PC-9 (cell line): ENCODE measurements around the gene ESD. TPM values are rescaled to one million over a fixed set of nuclear protein-coding genes. Genes with fewer than 3 reads are reported as not detected.
A peak's percentile ranks its signal among the peaks of the same experiment; 100 is the strongest.

Source experiments
- BruUV-seq: library from RNA; stranded (reverse); fragments of 400-500 nt; replicated peaks from 2 replicates; lab custom pipeline; 2021; lab: Mats Ljungman, UMichigan
- CTCF ChIA-PET: fragments of 300-600 bp; sonication (Branson Sonifier 250); formaldehyde crosslinking; loops from one replicate; lab custom pipeline; 2022; ENCODE audit warnings: antibody characterized with exemption; lab: Charles Lee
- POLR2A ChIA-PET: fragments of 300-600 bp; sonication (Branson Sonifier 250); formaldehyde crosslinking; loops from one replicate; lab custom pipeline; 2022; ENCODE audit warnings: antibody characterized with exemption; ENCODE audit not compliant: unreplicated experiment; lab: Charles Lee
- DNase-seq, 2 experiments: peaks; one replicate each; pipeline versions ENCODE4 v3.0.0 to v3.0.0-alpha.2; 2015 to 2022; ENCODE audit warnings: mixed read lengths in 1 of 2
- H2AFZ ChIP-seq: fragments of 200-600 bp; sonication (generic); 2 replicates; pipeline ENCODE4 v1.8.1; 2017; ENCODE audit warnings: antibody characterized with exemption
- H3F3A ChIP-seq: fragments of 200-600 bp; sonication (generic); 2 replicates; pipeline ENCODE4 v1.8.1; 2017; ENCODE audit warnings: antibody characterized with exemption, mild to moderate bottlenecking, low read depth; ENCODE audit not compliant: insufficient read depth
- H3K27ac ChIP-seq: fragments of 200-600 bp; sonication (generic); 2 replicates; pipeline ENCODE4 v1.6.1; 2016; ENCODE audit warnings: mixed run types
- H3K27me3 ChIP-seq: fragments of 200-600 bp; sonication (generic); 2 replicates; pipeline ENCODE4 v1.6.1; 2016; ENCODE audit warnings: low read depth, mixed run types; ENCODE audit not compliant: insufficient read depth
- H3K36me3 ChIP-seq: fragments of 200-600 bp; sonication (generic); 2 replicates; pipeline ENCODE4 v1.6.1; 2016; ENCODE audit warnings: low read depth, mixed run types
- H3K4me1 ChIP-seq: fragments of 200-600 bp; sonication (generic); replicated peaks from 2 replicates; pipeline ENCODE4 v1.6.1; 2016; ENCODE audit warnings: mixed run types; ENCODE audit not compliant: insufficient read depth
- H3K4me2 ChIP-seq: fragments of 200-600 bp; sonication (generic); 2 replicates; pipeline ENCODE4 v1.6.1; 2017; ENCODE audit warnings: mixed run types
- H3K4me3 ChIP-seq: fragments of 200-600 bp; sonication (generic); 2 replicates; pipeline ENCODE4 v1.6.1; 2016; ENCODE audit warnings: mixed run types
- H3K79me2 ChIP-seq: fragments of 200-600 bp; sonication (generic); 2 replicates; pipeline ENCODE4 v1.6.1; 2017; ENCODE audit warnings: low read depth, mixed run types
- H3K9me2 ChIP-seq: fragments of 200-600 bp; sonication (generic); 2 replicates; pipeline ENCODE4 v1.8.1; 2017; ENCODE audit warnings: mild to moderate bottlenecking; ENCODE audit not compliant: insufficient read depth
- H3K9me3 ChIP-seq: fragments of 200-600 bp; sonication (generic); 2 replicates; pipeline ENCODE4 v1.8.1; 2016; ENCODE audit warnings: low read depth; ENCODE audit not compliant: insufficient read depth
- H4K20me1 ChIP-seq: fragments of 200-600 bp; sonication (generic); 2 replicates; pipeline ENCODE4 v1.8.1; 2017; ENCODE audit not compliant: insufficient read depth
- EZH2 ChIP-seq: fragments of 200-600 bp; sonication (generic); IDR thresholded peaks from 2 replicates; pipeline ENCODE4 v1.8.0; 2017; ENCODE audit warnings: antibody characterized with exemption, low read depth
- intact Hi-C: fragments of 100-400 bp; cut with micrococcal nuclease; formaldehyde crosslinking; loops from one replicate; pipeline ENCODE4 v1.10.0; 2022; ENCODE audit not compliant: unreplicated experiment
- total RNA-seq: library from RNA; stranded (reverse); gene quantifications from 2 replicates; pipeline ENCODE4 v1.2.3, GENCODE V29; 2021
- TF ChIP-seq, protein P1 (sequence below): fragments of 200-600 bp; sonication (generic); conservative IDR thresholded peaks from 2 replicates; pipeline ENCODE4 v1.6.1; 2017; ENCODE audit warnings: mixed run types, antibody characterized with exemption, mild to moderate bottlenecking, moderate library complexity

The ESD gene
- total RNA-seq, 1 experiment from 2014 or later, result 58.5 TPM

- Histone ChIP-seq H3K9me2 (no peaks in the 10 kb centered on the region), H3K27me3 (no peaks in the 10 kb centered on the region), H3K36me3 (no peaks in the 10 kb centered on the region), H3F3A (no peaks in the 10 kb centered on the region), H2AFZ (no peak overlapping the region), H3K4me1 (no peaks in the 10 kb centered on the region), H3K4me2 (no peak overlapping the region), H3K79me2 (no peaks in the 10 kb centered on the region), H4K20me1 (no peaks in the 10 kb centered on the region), H3K27ac (no peak overlapping the region), H3K4me3 (no peak overlapping the region), H3K9me3 (no peaks in the 10 kb centered on the region)
- intact Hi-C loops, result loop anchor here (1.0 to 5.0 kb wide), 2 partner anchors 941 to 1938 kb away; no protein-coding TSS in a partner anchor
- ChIA-PET CTCF (no interaction called here), POLR2A (interaction anchor here (0.6 kb wide), 1 partner anchor 139 kb away, joined by 4 read pairs; no protein-coding TSS in a partner anchor)
- TF ChIP-seq, protein P1, sequence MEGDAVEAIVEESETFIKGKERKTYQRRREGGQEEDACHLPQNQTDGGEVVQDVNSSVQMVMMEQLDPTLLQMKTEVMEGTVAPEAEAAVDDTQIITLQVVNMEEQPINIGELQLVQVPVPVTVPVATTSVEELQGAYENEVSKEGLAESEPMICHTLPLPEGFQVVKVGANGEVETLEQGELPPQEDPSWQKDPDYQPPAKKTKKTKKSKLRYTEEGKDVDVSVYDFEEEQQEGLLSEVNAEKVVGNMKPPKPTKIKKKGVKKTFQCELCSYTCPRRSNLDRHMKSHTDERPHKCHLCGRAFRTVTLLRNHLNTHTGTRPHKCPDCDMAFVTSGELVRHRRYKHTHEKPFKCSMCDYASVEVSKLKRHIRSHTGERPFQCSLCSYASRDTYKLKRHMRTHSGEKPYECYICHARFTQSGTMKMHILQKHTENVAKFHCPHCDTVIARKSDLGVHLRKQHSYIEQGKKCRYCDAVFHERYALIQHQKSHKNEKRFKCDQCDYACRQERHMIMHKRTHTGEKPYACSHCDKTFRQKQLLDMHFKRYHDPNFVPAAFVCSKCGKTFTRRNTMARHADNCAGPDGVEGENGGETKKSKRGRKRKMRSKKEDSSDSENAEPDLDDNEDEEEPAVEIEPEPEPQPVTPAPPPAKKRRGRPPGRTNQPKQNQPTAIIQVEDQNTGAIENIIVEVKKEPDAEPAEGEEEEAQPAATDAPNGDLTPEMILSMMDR, result peak; percentile 93
- no peak for TF ChIP-seq EZH2
- DNase-seq, result peak in 1 of 2 experiments; percentile 26
- no TSS peak for BruUV-seq
Measured at GRCh38 chr13:46831588-46832194, 34.7 kb upstream of the ESD start.

- CTCF ChIA-PET, result no interaction called here
- intact Hi-C loops, result loop anchor here (1.0 to 5.0 kb wide), 2 partner anchors 942 to 1939 kb away; no protein-coding TSS in a partner anchor
- POLR2A ChIA-PET, result no interaction called here
Measured at GRCh38 chr13:46830405-46831005, 33.5 kb upstream of the ESD start.

GRCh38 chr13:46822551-46822950 is 25.6 kb upstream of the ESD start:
- no peaks in the 10 kb centered on the region for H3K27me3 ChIP-seq
- TF ChIP-seq EZH2, result no peak
- TF ChIP-seq, protein P1, result no peak
- H3K9me3 ChIP-seq, result no peaks in the 10 kb centered on the region
- H3K9me2 ChIP-seq, result no peaks in the 10 kb centered on the region
- no peaks in the 10 kb centered on the region for H3F3A ChIP-seq
- H3K27ac ChIP-seq, result no peak overlapping the region
- no peaks in the 10 kb centered on the region for H3K79me2 ChIP-seq
- CTCF ChIA-PET, result no interaction called here
- no peak overlapping the region for H3K4me3 ChIP-seq
- H3K4me1 ChIP-seq, result no peaks in the 10 kb centered on the region
- H2AFZ ChIP-seq, result no peak overlapping the region
- BruUV-seq, result no TSS peak
- no peak overlapping the region for H3K4me2 ChIP-seq
- intact Hi-C loops, result no loop called here
- no peaks in the 10 kb centered on the region for H4K20me1 ChIP-seq
- DNase-seq, result no peak
- POLR2A ChIA-PET, result no interaction called here
- no peaks in the 10 kb centered on the region for H3K36me3 ChIP-seq

More at GRCh38 chr13:46830405-46831005, 33.5 kb upstream of the ESD start:
- no peaks in the 10 kb centered on the region for H4K20me1 ChIP-seq
- H3K4me3 ChIP-seq, result no peak overlapping the region
- H3K4me1 ChIP-seq, result no peaks in the 10 kb centered on the region
- H3F3A ChIP-seq, result no peaks in the 10 kb centered on the region
- no peaks in the 10 kb centered on the region for H3K27me3 ChIP-seq
- DNase-seq, result no peak
- no peaks in the 10 kb centered on the region for H3K9me2 ChIP-seq
- H2AFZ ChIP-seq, result no peak overlapping the region
- no TSS peak for BruUV-seq
- no peak overlapping the region for H3K27ac ChIP-seq
- H3K79me2 ChIP-seq, result no peaks in the 10 kb centered on the region
- no peaks in the 10 kb centered on the region for H3K36me3 ChIP-seq
- H3K4me2 ChIP-seq, result no peak overlapping the region
- no peak for TF ChIP-seq EZH2
- TF ChIP-seq, protein P1, result no peak
- no peaks in the 10 kb centered on the region for H3K9me3 ChIP-seq
